B cell (primary cell): Measurements from ENCODE around the gene GTSF1L. TPM values are rescaled to one million over a fixed set of nuclear protein-coding genes. Genes with fewer than 3 reads are reported as not detected.

Experiments used
- ATAC-seq: fragments of 200-7000 bp; cut with Tn5 transposase; one replicate; pipeline ENCODE4 v1.10.0; 2021; ENCODE audit warnings: low read depth, mild to moderate bottlenecking, moderate number of reproducible peaks, moderate library complexity
- CTCF ChIA-PET: fragments of 350-600 bp; sonication (Branson Sonifier 250); formaldehyde crosslinking; loops from one replicate; lab custom pipeline; 2021; ENCODE audit warnings: antibody characterized with exemption, inconsistent platforms; lab: Charles Lee
- POLR2A ChIA-PET: fragments of 350-600 bp; sonication (Branson Sonifier 250); formaldehyde crosslinking; loops from one replicate; lab custom pipeline; 2021; ENCODE audit warnings: antibody characterized with exemption; lab: Charles Lee
- DNase-seq: peaks from one replicate; pipeline ENCODE4 v3.0.0; 2013
- H2AFZ ChIP-seq: 2 replicates; pipeline ENCODE4 v1.6.1; 2012; ENCODE audit warnings: mild to moderate bottlenecking, low read depth, low read length; ENCODE audit not compliant: insufficient read depth, poor library complexity, severe bottlenecking
- H3K27ac ChIP-seq, 2 donors: 1 replicate in 1 of 2; 2 replicates in 1 of 2; pipeline ENCODE4 v1.5.1; 2012 to 2013; ENCODE audit warnings: low read length in 2 of 2, mild to moderate bottlenecking in 2 of 2, moderate library complexity in 1 of 2
- H3K27me3 ChIP-seq, 4 experiments: fragments of 200-600 bp in 1 of 4; sonication (generic) in 1 of 4; replicated peaks in 1 of 4; 1 replicate in 2 of 4; 2 replicates in 2 of 4; pipeline versions ENCODE4 v1.6.1 to v1.7.0; 2013 to 2016; ENCODE audit warnings: low read length in 3 of 4, mild to moderate bottlenecking in 2 of 4, mixed read lengths in 1 of 4, moderate library complexity in 1 of 4; ENCODE audit not compliant: insufficient read depth in 4 of 4, control insufficient read depth in 3 of 4; ENCODE audit errors: control extremely low read depth in 1 of 4
- H3K36me3 ChIP-seq, 2 experiments: replicated peaks in 1 of 2; 1 replicate in 1 of 2; 2 replicates in 1 of 2; pipeline versions ENCODE4 v1.6.1 to v1.7.1; 2013; ENCODE audit warnings: low read length in 1 of 2; ENCODE audit not compliant: insufficient read depth in 2 of 2, control insufficient read depth in 1 of 2; ENCODE audit errors: control extremely low read depth in 1 of 2, extremely low read depth in 1 of 2
- H3K4me1 ChIP-seq, 2 donors: fragments of 200-600 bp in 1 of 2; sonication (generic) in 1 of 2; 1 replicate in 1 of 2; 2 replicates in 1 of 2; pipeline versions ENCODE4 v1.5.1 to v1.6.1; 2013 to 2017; ENCODE audit warnings: low read length in 2 of 2; ENCODE audit not compliant: control insufficient read depth in 2 of 2, insufficient read depth in 2 of 2
- H3K4me2 ChIP-seq: replicated peaks from 2 replicates; pipeline ENCODE3; 2012; ENCODE audit warnings: mild to moderate bottlenecking, low read depth, low read length; ENCODE audit not compliant: poor library complexity, severe bottlenecking
- H3K4me3 ChIP-seq, 5 experiments: fragments of 200-600 bp in 1 of 5; sonication (generic) in 1 of 5; 1 replicate in 3 of 5; 2 replicates in 2 of 5; pipeline versions ENCODE4 v1.5.1 to v1.7.0; 2011 to 2016; ENCODE audit warnings: low read length in 4 of 5, mild to moderate bottlenecking in 4 of 5, low read depth in 2 of 5, control low read depth in 1 of 5, moderate library complexity in 1 of 5; ENCODE audit not compliant: insufficient read depth in 1 of 5; ENCODE audit errors: control extremely low read depth in 1 of 5, extremely low read depth in 1 of 5
- H3K79me2 ChIP-seq: fragments of 200-600 bp; sonication (generic); one replicate; pipeline ENCODE4 v1.6.0; 2016; ENCODE audit warnings: low read length; ENCODE audit not compliant: control insufficient read depth, insufficient read depth
- H3K9ac ChIP-seq: fragments of 200-600 bp; sonication (generic); 2 replicates; pipeline ENCODE4 v1.6.1; 2017; ENCODE audit warnings: mild to moderate bottlenecking, low read length, moderate library complexity
- H3K9me3 ChIP-seq, 3 donors: one replicate each; pipeline versions ENCODE4 v1.6.1 to v1.7.1; 2013; ENCODE audit warnings: low read length in 2 of 3; ENCODE audit not compliant: control insufficient read depth in 2 of 3, insufficient read depth in 1 of 3; ENCODE audit errors: control extremely low read depth in 1 of 3
- H4K20me1 ChIP-seq: 2 replicates; pipeline ENCODE4 v1.6.0; 2012; ENCODE audit warnings: mild to moderate bottlenecking, low read length; ENCODE audit not compliant: insufficient read depth, control insufficient read depth, poor library complexity, severe bottlenecking
- H3K27ac Mint-ChIP-seq: one replicate; pipeline ENCODE4 v1.8.0; 2021; ENCODE audit warnings: mixed read lengths
- H3K27me3 Mint-ChIP-seq: one replicate; pipeline ENCODE4 v1.8.0; 2021; ENCODE audit warnings: mixed read lengths
- H3K4me1 Mint-ChIP-seq: one replicate; pipeline ENCODE4 v1.8.0; 2021; ENCODE audit warnings: mixed read lengths
- H3K4me3 Mint-ChIP-seq: one replicate; pipeline ENCODE4 v1.8.0; 2021; ENCODE audit warnings: mixed read lengths
- H3K9me3 Mint-ChIP-seq: one replicate; pipeline ENCODE4 v1.8.0; 2022; ENCODE audit warnings: mixed read lengths; ENCODE audit not compliant: insufficient read depth
- EZH2 ChIP-seq: IDR thresholded peaks from 2 replicates; pipeline ENCODE4 v1.6.1; 2012; ENCODE audit warnings: borderline replicate concordance, low read depth, mild to moderate bottlenecking, moderate library complexity, low read length; ENCODE audit not compliant: insufficient read depth, poor library complexity, severe bottlenecking
- WGBS: methylation state at CpG from one replicate; pipeline ENCODE4 v1.1.5; 2013; ENCODE audit warnings: missing lambda C conversion rate; ENCODE audit not compliant: insufficient coverage; 5-methylcytosine and 5-hydroxymethylcytosine counted together
- intact Hi-C: fragments of 100-400 bp; cut with micrococcal nuclease; formaldehyde crosslinking; loops from one replicate; pipeline ENCODE4 v1.10.0; 2022
- polyA plus RNA-seq: library from polyadenylated mRNA; depleted of rRNA; stranded (reverse); fragments of >200 nt; gene quantifications from 2 replicates; pipeline ENCODE4 v1.2.3, GENCODE V29; 2012
- total RNA-seq, 2 donors: library from RNA; stranded (reverse); fragments of 120-200 nt in 1 of 2; gene quantifications; 1 replicate in 1 of 2; 2 replicates in 1 of 2; pipeline versions ENCODE4 v1.2.3 to v1.2.4, GENCODE V29; 2013 to 2022
- TF ChIP-seq, protein P1 (sequence below): fragments of 200-600 bp; IDR thresholded peaks from one replicate; pipeline ENCODE4 v1.8.0; 2022; ENCODE audit warnings: antibody characterized with exemption, mild to moderate bottlenecking

Gene GTSF1L
- total and polyA plus RNA-seq, 2 donors (not counting 1 experiment from before 2014, with no cell fraction given), result 0.84 to 1.5 TPM

- CTCF ChIA-PET, result interaction anchor here (0.6 to 6.4 kb wide), 11 partner anchors 10 to 1043 kb away, joined by 3 to 135 read pairs (median 5); no protein-coding TSS in a partner anchor
- Histone ChIP-seq H3K4me2 (peak overlapping the region; percentile 34), H3K4me1 (peaks cover 28 to 33% of the 10 kb centered on the region in 2 donors), H3K4me3 (no peak overlapping the region), H3K27ac (no peak overlapping the region), H2AFZ (peak overlapping the region; percentile 67), H3K27me3 (no peaks in the 10 kb centered on the region), H3K9ac (no peak overlapping the region), H3K36me3 (no peaks in the 10 kb centered on the region), H3K9me3 (no peaks in the 10 kb centered on the region), H4K20me1 (no peaks in the 10 kb centered on the region), H3K79me2 (no peaks in the 10 kb centered on the region)
- no peak for TF ChIP-seq EZH2
- TF ChIP-seq, protein P1, sequence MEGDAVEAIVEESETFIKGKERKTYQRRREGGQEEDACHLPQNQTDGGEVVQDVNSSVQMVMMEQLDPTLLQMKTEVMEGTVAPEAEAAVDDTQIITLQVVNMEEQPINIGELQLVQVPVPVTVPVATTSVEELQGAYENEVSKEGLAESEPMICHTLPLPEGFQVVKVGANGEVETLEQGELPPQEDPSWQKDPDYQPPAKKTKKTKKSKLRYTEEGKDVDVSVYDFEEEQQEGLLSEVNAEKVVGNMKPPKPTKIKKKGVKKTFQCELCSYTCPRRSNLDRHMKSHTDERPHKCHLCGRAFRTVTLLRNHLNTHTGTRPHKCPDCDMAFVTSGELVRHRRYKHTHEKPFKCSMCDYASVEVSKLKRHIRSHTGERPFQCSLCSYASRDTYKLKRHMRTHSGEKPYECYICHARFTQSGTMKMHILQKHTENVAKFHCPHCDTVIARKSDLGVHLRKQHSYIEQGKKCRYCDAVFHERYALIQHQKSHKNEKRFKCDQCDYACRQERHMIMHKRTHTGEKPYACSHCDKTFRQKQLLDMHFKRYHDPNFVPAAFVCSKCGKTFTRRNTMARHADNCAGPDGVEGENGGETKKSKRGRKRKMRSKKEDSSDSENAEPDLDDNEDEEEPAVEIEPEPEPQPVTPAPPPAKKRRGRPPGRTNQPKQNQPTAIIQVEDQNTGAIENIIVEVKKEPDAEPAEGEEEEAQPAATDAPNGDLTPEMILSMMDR, result no peak
- ATAC-seq, result peak; percentile 68
- peak; percentile 35 for DNase-seq
- peak overlapping the region; percentile 76 for H3K27ac Mint-ChIP-seq
- H3K27me3 Mint-ChIP-seq, result no peaks in the 10 kb centered on the region
- WGBS, result 10% methylated on average over 6 of the region's 11 CpGs
- peak overlapping the region; percentile 34 for H3K4me3 Mint-ChIP-seq
- intact Hi-C loops, result loop anchor here (5.0 kb wide), 1 partner anchor 441 kb away; no protein-coding TSS in a partner anchor
- H3K4me1 Mint-ChIP-seq, result peaks cover 33% of the 10 kb centered on the region
- H3K9me3 Mint-ChIP-seq, result no peaks in the 10 kb centered on the region
- POLR2A ChIA-PET, result interaction anchor here (0.6 kb wide), 1 partner anchor 208 kb away, joined by 3 read pairs; no protein-coding TSS in a partner anchor
Measured at GRCh38 chr20:43751167-43752050, 24.6 kb upstream of the GTSF1L start.

GRCh38 chr20:43750774-43751166 lies 24.0 kb upstream of the GTSF1L start:
- Histone ChIP-seq H3K79me2 (no peaks in the 10 kb centered on the region), H4K20me1 (no peaks in the 10 kb centered on the region), H3K27me3 (no peaks in the 10 kb centered on the region), H3K4me3 (no peak overlapping the region), H3K4me1 (peaks cover 28 to 33% of the 10 kb centered on the region in 2 donors), H3K9me3 (no peaks in the 10 kb centered on the region), H3K36me3 (no peaks in the 10 kb centered on the region), H3K27ac (no peak overlapping the region), H2AFZ (peak overlapping the region; percentile 67), H3K4me2 (peak overlapping the region; percentile 5), H3K9ac (no peak overlapping the region)
- peak overlapping the region; percentile 5 for H3K4me3 Mint-ChIP-seq
- H3K27ac Mint-ChIP-seq, result peak overlapping the region; percentile 76
- TF ChIP-seq EZH2, result no peak
- TF ChIP-seq, protein P1, result no peak
- intact Hi-C loops, result loop anchor here (5.0 kb wide), 1 partner anchor 442 kb away; no protein-coding TSS in a partner anchor
- DNase-seq (no peak), ATAC-seq (no peak)
- ChIA-PET POLR2A (interaction anchor here (0.6 kb wide), 1 partner anchor 208 kb away, joined by 3 read pairs; no protein-coding TSS in a partner anchor), CTCF (interaction anchor here (0.6 to 6.4 kb wide), 9 partner anchors 9 to 439 kb away, joined by 3 to 135 read pairs (median 7); no protein-coding TSS in a partner anchor)
- H3K9me3 Mint-ChIP-seq, result no peaks in the 10 kb centered on the region
- peaks cover 34% of the 10 kb centered on the region for H3K4me1 Mint-ChIP-seq
- H3K27me3 Mint-ChIP-seq, result no peaks in the 10 kb centered on the region
